GM23338 (cell line): Measurements from ENCODE around the gene HAO1. TPM values are rescaled to one million over a fixed set of nuclear protein-coding genes. Genes with fewer than 3 reads are reported as not detected.

Experiments used
- ATAC-seq: fragments of 200-7000 bp; cut with Tn5 transposase; 3 replicates; pipeline ENCODE4 v1.9.1; 2020
- DNase-seq: peaks from one replicate; pipeline ENCODE4 v3.0.0-alpha.2; 2015; ENCODE audit warnings: low spot score
- H2AFZ ChIP-seq: fragments of 200-600 bp; sonication (generic); 2 replicates; pipeline ENCODE4 v1.8.0; 2016; ENCODE audit warnings: antibody characterized with exemption, mild to moderate bottlenecking, moderate library complexity
- H3F3A ChIP-seq: fragments of 200-600 bp; sonication (generic); replicated peaks from 2 replicates; pipeline ENCODE4 v1.8.0; 2017; ENCODE audit warnings: antibody characterized with exemption, mixed run types, low read depth
- H3K27ac ChIP-seq: fragments of 200-600 bp; sonication (generic); 2 replicates; pipeline ENCODE4 v1.6.1; 2016; ENCODE audit warnings: low read depth
- H3K27me3 ChIP-seq: fragments of 200-600 bp; sonication (generic); 2 replicates; pipeline ENCODE4 v1.8.0; 2016; ENCODE audit warnings: mild to moderate bottlenecking, mixed run types, moderate library complexity; ENCODE audit not compliant: insufficient read depth
- H3K36me3 ChIP-seq: fragments of 200-600 bp; sonication (generic); 2 replicates; pipeline ENCODE4 v1.8.0; 2016; ENCODE audit warnings: mild to moderate bottlenecking; ENCODE audit not compliant: insufficient read depth
- H3K4me1 ChIP-seq: fragments of 200-600 bp; sonication (generic); 2 replicates; pipeline ENCODE4 v1.8.0; 2016; ENCODE audit warnings: mild to moderate bottlenecking, moderate library complexity; ENCODE audit not compliant: insufficient read depth
- H3K4me2 ChIP-seq: fragments of 200-600 bp; sonication (generic); 2 replicates; pipeline ENCODE4 v1.7.1; 2017; ENCODE audit warnings: mixed run types
- H3K4me3 ChIP-seq: fragments of 200-600 bp; sonication (generic); 2 replicates; pipeline ENCODE4 v1.6.1; 2016; ENCODE audit warnings: mixed run types
- H3K79me2 ChIP-seq: fragments of 200-600 bp; sonication (generic); replicated peaks from 2 replicates; pipeline ENCODE4 v1.8.0; 2017; ENCODE audit warnings: mild to moderate bottlenecking; ENCODE audit not compliant: insufficient read depth
- H3K9me2 ChIP-seq: fragments of 200-600 bp; sonication (generic); 2 replicates; pipeline ENCODE4 v1.8.0; 2017; ENCODE audit not compliant: insufficient read depth
- H4K20me1 ChIP-seq: fragments of 200-600 bp; sonication (generic); replicated peaks from 2 replicates; pipeline ENCODE4 v1.8.0; 2017; ENCODE audit warnings: mild to moderate bottlenecking; ENCODE audit not compliant: insufficient read depth
- H3K27ac Mint-ChIP-seq: 2 replicates; pipeline ENCODE4 v1.8.0; 2020; ENCODE audit warnings: inconsistent platforms, mild to moderate bottlenecking, moderate library complexity, mixed read lengths
- H3K27me3 Mint-ChIP-seq: 3 replicates; pipeline ENCODE4 v1.8.0; 2022; ENCODE audit warnings: low read depth, mild to moderate bottlenecking, moderate library complexity, mixed read lengths, inconsistent platforms; ENCODE audit not compliant: insufficient read depth, poor library complexity
- H3K36me3 Mint-ChIP-seq: 3 replicates; pipeline ENCODE4 v1.8.0; 2021; ENCODE audit warnings: low read depth, mild to moderate bottlenecking, inconsistent platforms, moderate library complexity, mixed read lengths
- H3K4me1 Mint-ChIP-seq: 3 replicates; pipeline ENCODE4 v1.8.0; 2020; ENCODE audit warnings: mild to moderate bottlenecking, inconsistent platforms, mixed read lengths
- H3K4me3 Mint-ChIP-seq: 3 replicates; pipeline ENCODE4 v1.8.0; 2021; ENCODE audit warnings: moderate library complexity, mild to moderate bottlenecking, inconsistent platforms, mixed read lengths
- H3K9me3 Mint-ChIP-seq: 3 replicates; pipeline ENCODE4 v1.8.0; 2020; ENCODE audit warnings: moderate library complexity, mild to moderate bottlenecking, inconsistent platforms, mixed read lengths
- CREB1 ChIP-seq: fragments of 250-450 bp; sonication (Bioruptor Pico); IDR thresholded peaks from 2 replicates; pipeline ENCODE4 v1.5.0; 2020; ENCODE audit warnings: low read depth, mild to moderate bottlenecking, moderate library complexity
- EZH2 ChIP-seq: fragments of 200-600 bp; sonication (generic); IDR thresholded peaks from one replicate; pipeline ENCODE4 v1.8.0; 2017; ENCODE audit warnings: antibody characterized with exemption, mild to moderate bottlenecking, low read depth; ENCODE audit not compliant: unreplicated experiment
- STAT1 ChIP-seq: IDR thresholded peaks from one replicate; pipeline ENCODE4 v1.6.1; 2016; ENCODE audit warnings: antibody characterized with exemption; ENCODE audit not compliant: unreplicated experiment
- ZNF114 ChIP-seq: fragments of 250-450 bp; sonication (Bioruptor Pico); IDR thresholded peaks from 2 replicates; pipeline ENCODE4 v1.5.0; 2020; ENCODE audit warnings: mild to moderate bottlenecking, moderate library complexity
- ZNF331 ChIP-seq: fragments of 250-450 bp; sonication (Bioruptor Pico); IDR thresholded peaks from 2 replicates; pipeline ENCODE4 v1.5.0; 2020; ENCODE audit warnings: low read depth, mild to moderate bottlenecking, moderate library complexity
- polyA plus RNA-seq: library from polyadenylated mRNA; unstranded; fragments of >200 nt; fragmentation: Nextera tagmentation; extraction: Ambion mirVana; gene quantifications from 2 replicates; pipeline ENCODE4 v1.2.1, GENCODE V29; 2016
- total RNA-seq: library from RNA; depleted of rRNA; stranded (reverse); fragments of >200 nt; shearing (Covaris generic); gene quantifications from 2 replicates; pipeline ENCODE4 v1.2.3, GENCODE V29; 2014
- TF ChIP-seq, protein P1 (sequence below): IDR thresholded peaks from 2 replicates; pipeline ENCODE4 v1.6.1; 2016; ENCODE audit warnings: antibody characterized with exemption
- TF ChIP-seq, protein P2 (sequence below): IDR thresholded peaks from one replicate; pipeline ENCODE4 v1.6.1; 2018; ENCODE audit warnings: antibody characterized with exemption; ENCODE audit not compliant: unreplicated experiment

HAO1 gene
- total and polyA plus RNA-seq, 2 experiments from 2014 or later = not detected

DNA sequence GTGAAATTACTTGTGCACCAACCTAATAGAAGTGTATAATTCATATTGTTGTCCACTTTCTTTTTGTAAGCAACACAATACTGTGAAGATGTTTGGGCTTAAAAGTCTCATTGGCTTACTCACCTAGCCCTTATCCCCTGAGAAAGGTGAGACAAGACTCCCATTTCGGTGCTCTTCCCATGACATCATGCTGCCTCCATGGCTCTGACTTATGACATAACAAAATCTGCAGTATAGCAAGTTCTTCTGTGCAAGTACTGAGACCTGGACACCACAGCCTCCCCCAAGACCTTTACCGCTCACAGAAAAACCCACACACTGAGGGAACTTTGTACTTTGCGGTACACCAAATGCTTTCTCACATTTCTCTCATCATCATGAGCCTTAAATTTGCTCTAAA is 50.5 kb downstream of the HAO1 start:
- Mint-ChIP-seq H3K27ac (no peak overlapping the region), H3K4me3 (no peak overlapping the region), H3K36me3 (no peaks in the 10 kb centered on the region), H3K27me3 (no peaks in the 10 kb centered on the region), H3K4me1 (peaks cover 16% of the 10 kb centered on the region; the same call in 2 of the 3 replicates), H3K9me3 (no peaks in the 10 kb centered on the region)
- no peaks in the 10 kb centered on the region for H3K79me2 ChIP-seq
- H3K27ac ChIP-seq = no peak overlapping the region
- no peak overlapping the region for H3K4me2 ChIP-seq
- no peak overlapping the region for H2AFZ ChIP-seq
- H3K4me1 ChIP-seq = peaks cover 10% of the 10 kb centered on the region; the same call in 1 of the 2 replicates
- H4K20me1 ChIP-seq = no peaks in the 10 kb centered on the region
- H3K9me2 ChIP-seq = peaks cover 10% of the 10 kb centered on the region; the same call in 1 of the 2 replicates
- ATAC-seq (no peak), DNase-seq (no peak)
- H3K4me3 ChIP-seq = no peak overlapping the region
- no peaks in the 10 kb centered on the region for H3F3A ChIP-seq
- no peaks in the 10 kb centered on the region for H3K36me3 ChIP-seq
- no peak for TF ChIP-seq CREB1 (CRISPR knock-in tag)
- no peak for TF ChIP-seq EZH2
- TF ChIP-seq, protein P1, sequence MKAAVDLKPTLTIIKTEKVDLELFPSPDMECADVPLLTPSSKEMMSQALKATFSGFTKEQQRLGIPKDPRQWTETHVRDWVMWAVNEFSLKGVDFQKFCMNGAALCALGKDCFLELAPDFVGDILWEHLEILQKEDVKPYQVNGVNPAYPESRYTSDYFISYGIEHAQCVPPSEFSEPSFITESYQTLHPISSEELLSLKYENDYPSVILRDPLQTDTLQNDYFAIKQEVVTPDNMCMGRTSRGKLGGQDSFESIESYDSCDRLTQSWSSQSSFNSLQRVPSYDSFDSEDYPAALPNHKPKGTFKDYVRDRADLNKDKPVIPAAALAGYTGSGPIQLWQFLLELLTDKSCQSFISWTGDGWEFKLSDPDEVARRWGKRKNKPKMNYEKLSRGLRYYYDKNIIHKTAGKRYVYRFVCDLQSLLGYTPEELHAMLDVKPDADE = no peak
- no peak for TF ChIP-seq ZNF331
- TF ChIP-seq STAT1 = no peak
- H3K27me3 ChIP-seq = no peaks in the 10 kb centered on the region

DNA sequence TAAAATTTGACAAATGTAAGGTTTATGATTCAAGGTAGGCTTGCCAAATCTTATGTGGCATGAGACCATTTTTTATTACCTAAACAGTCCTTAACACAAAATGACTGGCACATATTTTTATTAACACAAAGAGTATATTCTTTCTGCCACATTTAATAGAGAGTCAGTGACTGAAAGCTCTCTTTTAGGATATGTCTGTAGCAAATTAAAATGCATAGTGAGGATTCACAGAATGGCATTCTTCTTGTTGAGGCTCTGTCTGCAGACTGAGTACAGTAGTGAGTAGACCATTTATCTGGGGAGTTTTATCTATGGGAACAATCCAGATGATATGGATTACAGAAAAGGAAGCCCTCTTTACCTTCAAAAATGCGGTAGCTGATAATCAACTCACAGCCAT is 56.5 kb downstream of the HAO1 start:
- no peaks in the 10 kb centered on the region for H3F3A ChIP-seq
- H3K36me3 ChIP-seq = no peaks in the 10 kb centered on the region
- H3K4me2 ChIP-seq = no peak overlapping the region
- no peaks in the 10 kb centered on the region for H4K20me1 ChIP-seq
- no peaks in the 10 kb centered on the region for H3K9me3 Mint-ChIP-seq
- no peaks in the 10 kb centered on the region for H3K27me3 ChIP-seq
- no peak overlapping the region for H3K4me3 Mint-ChIP-seq
- no peak for ATAC-seq
- no peaks in the 10 kb centered on the region for H3K79me2 ChIP-seq
- H3K4me1 Mint-ChIP-seq = peaks cover 16% of the 10 kb centered on the region
- H3K36me3 Mint-ChIP-seq = no peaks in the 10 kb centered on the region
- H3K4me1 ChIP-seq = peaks cover 10% of the 10 kb centered on the region; the same call in 1 of the 2 replicates
- no peaks in the 10 kb centered on the region for H3K27me3 Mint-ChIP-seq
- no peak overlapping the region for H3K4me3 ChIP-seq
- no peak overlapping the region for H3K27ac ChIP-seq
- no peaks in the 10 kb centered on the region for H3K9me2 ChIP-seq
- no peak overlapping the region for H3K27ac Mint-ChIP-seq
- no peak overlapping the region for H2AFZ ChIP-seq
- no peak for DNase-seq
- TF ChIP-seq, protein P2, sequence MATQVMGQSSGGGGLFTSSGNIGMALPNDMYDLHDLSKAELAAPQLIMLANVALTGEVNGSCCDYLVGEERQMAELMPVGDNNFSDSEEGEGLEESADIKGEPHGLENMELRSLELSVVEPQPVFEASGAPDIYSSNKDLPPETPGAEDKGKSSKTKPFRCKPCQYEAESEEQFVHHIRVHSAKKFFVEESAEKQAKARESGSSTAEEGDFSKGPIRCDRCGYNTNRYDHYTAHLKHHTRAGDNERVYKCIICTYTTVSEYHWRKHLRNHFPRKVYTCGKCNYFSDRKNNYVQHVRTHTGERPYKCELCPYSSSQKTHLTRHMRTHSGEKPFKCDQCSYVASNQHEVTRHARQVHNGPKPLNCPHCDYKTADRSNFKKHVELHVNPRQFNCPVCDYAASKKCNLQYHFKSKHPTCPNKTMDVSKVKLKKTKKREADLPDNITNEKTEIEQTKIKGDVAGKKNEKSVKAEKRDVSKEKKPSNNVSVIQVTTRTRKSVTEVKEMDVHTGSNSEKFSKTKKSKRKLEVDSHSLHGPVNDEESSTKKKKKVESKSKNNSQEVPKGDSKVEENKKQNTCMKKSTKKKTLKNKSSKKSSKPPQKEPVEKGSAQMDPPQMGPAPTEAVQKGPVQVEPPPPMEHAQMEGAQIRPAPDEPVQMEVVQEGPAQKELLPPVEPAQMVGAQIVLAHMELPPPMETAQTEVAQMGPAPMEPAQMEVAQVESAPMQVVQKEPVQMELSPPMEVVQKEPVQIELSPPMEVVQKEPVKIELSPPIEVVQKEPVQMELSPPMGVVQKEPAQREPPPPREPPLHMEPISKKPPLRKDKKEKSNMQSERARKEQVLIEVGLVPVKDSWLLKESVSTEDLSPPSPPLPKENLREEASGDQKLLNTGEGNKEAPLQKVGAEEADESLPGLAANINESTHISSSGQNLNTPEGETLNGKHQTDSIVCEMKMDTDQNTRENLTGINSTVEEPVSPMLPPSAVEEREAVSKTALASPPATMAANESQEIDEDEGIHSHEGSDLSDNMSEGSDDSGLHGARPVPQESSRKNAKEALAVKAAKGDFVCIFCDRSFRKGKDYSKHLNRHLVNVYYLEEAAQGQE = no peak
- no peak for TF ChIP-seq ZNF114 (CRISPR knock-in tag)
- TF ChIP-seq EZH2 = no peak
